Retinal pigment epithelial cell (primary cell): Measurements from ENCODE around the gene EFCAB14.
"Not testable (repeated sequence)": the region's sequence is repeated elsewhere in the genome, so short reads cannot be mapped to it uniquely, and the experiment has no call there.

Experiments
- DNase-seq: peaks from one replicate; pipeline ENCODE4 v3.0.0-alpha.2; 2010; ENCODE audit warnings: low read depth
- H3K4me3 ChIP-seq: 2 replicates; pipeline ENCODE4 v1.5.1; 2011; ENCODE audit warnings: mild to moderate bottlenecking, low read length, control low read depth, moderate library complexity
- TF ChIP-seq, protein P1 (sequence below): conservative IDR thresholded peaks from 2 replicates; pipeline ENCODE4 v1.5.1; 2011; ENCODE audit warnings: low read depth, low read length, control low read depth, inconsistent platforms

The EFCAB14 gene

DNA sequence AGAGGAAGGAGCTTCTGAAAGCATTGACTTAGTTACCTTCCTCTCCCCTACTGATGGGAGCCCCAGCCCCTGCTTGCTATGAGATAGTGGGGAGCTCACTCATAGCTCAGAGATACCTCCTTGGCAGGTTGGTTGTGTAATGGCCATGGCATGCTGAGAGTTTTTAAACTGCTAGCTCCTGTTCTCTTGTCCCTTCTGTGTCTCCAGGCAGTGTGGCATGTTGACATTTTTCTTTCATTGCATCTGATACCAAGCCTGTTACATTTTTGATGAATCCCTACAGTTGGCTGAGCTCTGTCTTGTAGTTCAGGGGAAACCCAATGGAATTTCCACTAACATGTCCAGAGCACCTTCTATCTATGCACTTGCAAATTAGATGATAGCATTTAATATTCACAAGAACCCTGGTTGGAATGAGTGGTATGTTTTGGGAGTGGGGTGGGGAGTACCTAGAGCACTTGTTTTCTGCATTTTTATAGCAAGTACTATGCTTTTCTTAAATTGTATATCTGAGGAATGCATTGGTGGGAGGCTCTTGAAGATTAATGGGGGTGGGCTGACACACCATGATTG lies 39.1 kb upstream of the EFCAB14 start:
- TF ChIP-seq, protein P1, sequence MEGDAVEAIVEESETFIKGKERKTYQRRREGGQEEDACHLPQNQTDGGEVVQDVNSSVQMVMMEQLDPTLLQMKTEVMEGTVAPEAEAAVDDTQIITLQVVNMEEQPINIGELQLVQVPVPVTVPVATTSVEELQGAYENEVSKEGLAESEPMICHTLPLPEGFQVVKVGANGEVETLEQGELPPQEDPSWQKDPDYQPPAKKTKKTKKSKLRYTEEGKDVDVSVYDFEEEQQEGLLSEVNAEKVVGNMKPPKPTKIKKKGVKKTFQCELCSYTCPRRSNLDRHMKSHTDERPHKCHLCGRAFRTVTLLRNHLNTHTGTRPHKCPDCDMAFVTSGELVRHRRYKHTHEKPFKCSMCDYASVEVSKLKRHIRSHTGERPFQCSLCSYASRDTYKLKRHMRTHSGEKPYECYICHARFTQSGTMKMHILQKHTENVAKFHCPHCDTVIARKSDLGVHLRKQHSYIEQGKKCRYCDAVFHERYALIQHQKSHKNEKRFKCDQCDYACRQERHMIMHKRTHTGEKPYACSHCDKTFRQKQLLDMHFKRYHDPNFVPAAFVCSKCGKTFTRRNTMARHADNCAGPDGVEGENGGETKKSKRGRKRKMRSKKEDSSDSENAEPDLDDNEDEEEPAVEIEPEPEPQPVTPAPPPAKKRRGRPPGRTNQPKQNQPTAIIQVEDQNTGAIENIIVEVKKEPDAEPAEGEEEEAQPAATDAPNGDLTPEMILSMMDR, result no peak
- H3K4me3 ChIP-seq, result no peak overlapping the region
- DNase-seq, result no peak

DNA sequence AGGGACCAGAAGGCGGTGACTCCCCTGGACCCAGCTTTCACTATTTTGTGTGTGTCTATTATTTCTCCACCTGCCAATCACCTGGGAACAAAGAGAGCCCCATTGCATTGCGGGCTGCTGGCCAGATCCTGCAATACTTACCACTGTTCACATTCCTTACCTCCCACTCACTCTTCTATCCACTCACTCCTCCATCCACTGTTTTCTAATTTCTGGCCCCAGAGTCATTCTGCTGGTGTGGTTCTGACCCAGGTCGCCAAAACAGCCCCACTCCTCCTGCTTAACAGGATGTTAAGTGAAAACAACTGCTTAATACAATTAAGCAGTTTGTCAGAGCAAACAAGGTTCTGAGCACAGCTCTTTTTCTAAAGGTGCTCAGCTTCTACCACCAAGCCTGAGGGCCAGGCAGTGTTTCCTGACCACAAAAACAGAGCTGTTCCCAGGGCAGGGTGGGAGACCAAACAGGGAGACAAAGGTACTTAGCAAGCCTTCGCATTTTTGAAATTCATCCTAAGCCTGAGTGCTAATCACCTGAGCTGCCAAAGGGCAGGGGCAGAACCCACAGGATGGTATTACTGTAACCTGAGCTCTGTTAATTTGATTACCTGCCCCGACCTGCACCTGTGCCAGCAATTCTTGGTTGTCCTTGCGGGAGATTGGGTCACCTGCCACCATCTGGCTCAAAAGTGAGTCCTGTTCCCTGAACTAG lies 38.5 kb upstream of the EFCAB14 start:
- peak; percentile 27 for DNase-seq
- H3K4me3 ChIP-seq, result no peak overlapping the region
- TF ChIP-seq, protein P1, result no peak

GRCh38 chr1:46755121-46755520 lies 36.2 kb upstream of the EFCAB14 start:
- TF ChIP-seq, protein P1, result no peak
- H3K4me3 ChIP-seq, result no peak overlapping the region

DNA sequence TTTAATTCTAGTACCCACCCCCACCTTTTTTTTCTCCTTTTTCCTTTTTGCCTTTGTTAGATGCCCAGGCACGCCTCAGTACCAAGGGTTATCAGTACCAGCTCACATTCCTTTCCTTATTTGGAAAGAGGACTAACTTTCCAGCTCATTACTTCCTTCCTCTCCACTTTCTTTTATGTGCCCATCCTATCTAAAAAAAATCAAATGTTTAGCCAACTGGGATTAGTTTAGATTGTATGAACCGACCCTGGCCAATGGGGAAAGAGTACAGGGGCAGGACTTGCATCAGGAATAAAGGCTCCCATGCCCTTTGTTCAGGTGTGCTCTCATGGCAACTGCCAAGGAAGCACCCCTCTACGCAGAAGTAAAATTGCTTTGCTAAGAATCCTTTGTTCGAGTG lies 35.8 kb upstream of the EFCAB14 start:
- DNase-seq, H3K4me3 ChIP-seq: not testable (repeated sequence)

More at GRCh38 chr1:46755121-46755520, 36.2 kb upstream of the EFCAB14 start:
- DNase-seq, result no peak

GRCh38 chr1:46753985-46754384 lies 35.1 kb upstream of the EFCAB14 start:
- no peak overlapping the region for H3K4me3 ChIP-seq
- no peak for DNase-seq
- TF ChIP-seq, protein P1, result no peak

DNA sequence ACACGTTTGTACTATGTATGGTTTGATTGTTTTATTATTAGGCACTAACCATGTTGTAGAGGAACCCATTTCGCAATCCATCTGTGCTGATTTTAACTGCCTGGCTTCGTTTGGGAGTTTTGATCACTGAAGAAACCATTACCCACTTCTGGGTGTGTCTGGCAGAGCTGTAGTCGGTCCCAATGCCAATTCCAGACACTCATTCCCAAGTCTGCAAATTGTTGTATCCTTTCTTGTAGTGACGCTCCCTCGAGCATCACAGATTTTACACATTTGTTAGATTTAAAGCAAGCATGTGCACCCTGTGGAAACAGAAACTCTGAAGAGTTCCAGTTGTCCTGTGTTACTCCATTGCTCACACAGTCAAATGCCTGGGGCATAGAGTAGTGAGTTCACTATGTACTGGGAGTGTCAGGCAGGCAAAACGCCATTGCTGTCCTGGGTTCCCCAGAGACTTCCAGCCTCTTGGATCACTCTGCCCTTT lies 31.0 kb upstream of the EFCAB14 start:
- no peak for DNase-seq
- TF ChIP-seq, protein P1, result no peak
- no peak overlapping the region for H3K4me3 ChIP-seq

GRCh38 chr1:46749404-46749803 lies 30.5 kb upstream of the EFCAB14 start:
- no peak for DNase-seq
- TF ChIP-seq, protein P1, result no peak
- no peak overlapping the region for H3K4me3 ChIP-seq
